DLD1 (cell line): Measurements from ENCODE around the gene PDZK1IP1.

Source experiments
- in situ Hi-C: cut with HindIII; loops from 2 replicates; pipeline ENCODE4 v1.10.0; 2017; ENCODE audit warnings: low sequenced_read_pairs

Gene PDZK1IP1, protein sequence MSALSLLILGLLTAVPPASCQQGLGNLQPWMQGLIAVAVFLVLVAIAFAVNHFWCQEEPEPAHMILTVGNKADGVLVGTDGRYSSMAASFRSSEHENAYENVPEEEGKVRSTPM

DNA sequence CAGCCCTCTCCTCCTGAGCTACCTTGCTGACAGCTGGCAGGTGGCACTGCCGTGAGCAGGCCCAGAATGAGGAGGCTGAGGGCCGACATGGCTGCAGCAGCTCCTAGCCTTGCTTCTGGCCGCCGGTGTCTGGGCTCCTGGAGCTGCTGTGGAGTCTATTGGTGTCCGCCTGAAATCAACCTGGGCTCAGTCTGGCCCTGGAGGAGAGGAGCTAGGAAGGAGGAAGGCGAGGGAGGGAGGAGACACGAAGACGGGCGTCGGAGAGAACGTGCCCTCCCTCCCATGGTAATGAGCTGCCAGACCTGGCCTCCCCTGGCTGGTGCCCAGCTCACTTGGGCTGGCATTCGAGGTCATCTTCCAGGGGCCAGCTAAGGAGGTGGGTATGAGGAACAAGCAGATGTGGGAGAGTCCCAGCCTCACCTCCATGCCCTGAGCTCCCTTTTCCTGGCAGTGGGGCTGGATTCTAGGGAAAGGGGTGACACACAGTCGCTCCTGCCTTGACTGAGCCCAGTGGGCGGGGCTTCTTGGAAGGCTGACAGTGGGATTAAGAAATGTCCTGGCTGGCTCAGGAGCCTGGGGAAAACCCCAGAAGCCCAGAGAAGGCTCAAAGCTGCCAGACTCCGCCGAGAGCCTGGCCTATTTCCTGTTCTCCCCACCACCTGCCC lies at the start of gene PDZK1IP1:
TSS of gene PDZK1IP1 (minus strand) at position 193 of the 665 bp plus-strand sequence. CDS start at position 89, 104 bp downstream.
- in situ Hi-C loops: no loop called here

DNA sequence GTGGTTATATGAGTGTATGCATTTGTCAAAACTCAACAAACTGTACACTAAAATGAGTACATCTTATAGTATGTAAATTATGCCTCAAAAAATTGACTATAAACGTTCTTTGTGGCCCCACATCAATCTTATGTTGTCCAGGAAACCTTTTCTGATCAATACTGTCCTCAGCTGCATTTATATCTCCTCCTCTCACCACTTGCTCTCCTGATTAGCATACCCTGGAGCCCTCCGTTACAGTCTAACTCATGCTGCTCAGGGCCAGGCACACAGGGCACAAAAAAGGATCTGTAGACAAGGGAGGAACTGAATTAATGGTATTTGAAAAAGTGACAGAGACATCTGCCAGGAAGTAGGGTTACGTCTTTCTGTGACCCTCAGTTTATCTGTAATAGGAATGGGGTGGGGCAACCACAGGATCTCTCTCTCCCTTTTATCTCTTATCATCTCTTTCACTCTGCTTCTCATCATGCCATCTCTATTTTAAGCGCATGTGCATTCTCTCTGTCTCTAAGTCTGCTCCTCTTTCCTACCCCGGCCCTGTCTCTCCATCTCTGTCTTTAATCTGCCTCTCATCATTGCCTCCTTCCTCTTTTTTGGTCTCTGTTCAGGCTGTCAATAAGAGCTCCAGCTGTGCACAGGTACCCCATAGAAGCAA lies 49.2 kb upstream of the PDZK1IP1 start:
- in situ Hi-C loops: no loop called here

DNA sequence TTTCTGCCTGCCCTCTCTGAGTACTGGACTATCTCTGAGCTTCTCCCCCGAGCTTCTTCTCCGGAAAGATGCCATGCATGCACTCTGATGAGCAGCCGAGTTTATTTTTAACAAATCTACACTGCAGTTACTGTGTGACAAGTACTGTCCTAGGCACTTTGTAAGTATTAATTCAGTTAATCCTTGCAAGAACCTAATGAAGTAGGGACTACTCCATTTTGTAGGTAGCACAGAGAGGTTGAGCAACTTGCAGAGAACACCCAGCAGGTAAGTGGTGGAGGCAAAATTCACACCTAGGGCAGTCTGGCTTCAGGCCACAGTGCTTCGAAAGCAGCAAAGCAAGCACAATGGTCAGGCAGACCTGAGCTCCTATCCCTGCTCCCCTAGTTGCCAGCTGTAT lies 46.0 kb upstream of the PDZK1IP1 start:
- in situ Hi-C loops: no loop called here

- in situ Hi-C loops: no loop called here
Observed at GRCh38 chr1:47235241-47235681, 45.4 kb upstream of the PDZK1IP1 start.

DNA sequence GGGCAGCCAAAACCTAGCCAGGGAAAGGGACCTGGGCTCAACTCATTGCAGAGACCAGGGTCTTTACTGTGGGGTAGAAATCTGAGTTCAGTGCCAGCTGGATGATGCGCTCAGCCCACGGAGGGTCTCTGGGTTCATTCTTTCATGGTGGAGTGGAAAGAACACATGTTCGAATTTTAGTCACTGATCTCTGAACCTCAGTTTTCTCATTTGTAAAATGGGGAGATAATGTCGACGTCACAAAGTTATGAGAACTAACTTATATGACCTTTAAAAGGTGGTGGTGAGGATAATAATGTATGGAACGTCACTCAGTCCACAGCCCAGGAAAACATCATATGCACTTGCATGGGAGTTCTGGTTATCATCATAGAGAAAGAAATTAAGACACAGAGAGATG lies 43.4 kb upstream of the PDZK1IP1 start:
- in situ Hi-C loops: no loop called here

GRCh38 chr1:47232187-47232874 lies 42.5 kb upstream of the PDZK1IP1 start, which contains the start of gene TAL1:
TAL1 (minus strand) TSS chr1:47232225; CDS start chr1:47225888, 6,337 bp downstream.
- in situ Hi-C loops: no loop called here

GRCh38 chr1:47231301-47232186 lies 41.7 kb upstream of the PDZK1IP1 start:
- in situ Hi-C loops: no loop called here

GRCh38 chr1:47230692-47231300 lies 41.0 kb upstream of the PDZK1IP1 start:
- in situ Hi-C loops: no loop called here

DNA sequence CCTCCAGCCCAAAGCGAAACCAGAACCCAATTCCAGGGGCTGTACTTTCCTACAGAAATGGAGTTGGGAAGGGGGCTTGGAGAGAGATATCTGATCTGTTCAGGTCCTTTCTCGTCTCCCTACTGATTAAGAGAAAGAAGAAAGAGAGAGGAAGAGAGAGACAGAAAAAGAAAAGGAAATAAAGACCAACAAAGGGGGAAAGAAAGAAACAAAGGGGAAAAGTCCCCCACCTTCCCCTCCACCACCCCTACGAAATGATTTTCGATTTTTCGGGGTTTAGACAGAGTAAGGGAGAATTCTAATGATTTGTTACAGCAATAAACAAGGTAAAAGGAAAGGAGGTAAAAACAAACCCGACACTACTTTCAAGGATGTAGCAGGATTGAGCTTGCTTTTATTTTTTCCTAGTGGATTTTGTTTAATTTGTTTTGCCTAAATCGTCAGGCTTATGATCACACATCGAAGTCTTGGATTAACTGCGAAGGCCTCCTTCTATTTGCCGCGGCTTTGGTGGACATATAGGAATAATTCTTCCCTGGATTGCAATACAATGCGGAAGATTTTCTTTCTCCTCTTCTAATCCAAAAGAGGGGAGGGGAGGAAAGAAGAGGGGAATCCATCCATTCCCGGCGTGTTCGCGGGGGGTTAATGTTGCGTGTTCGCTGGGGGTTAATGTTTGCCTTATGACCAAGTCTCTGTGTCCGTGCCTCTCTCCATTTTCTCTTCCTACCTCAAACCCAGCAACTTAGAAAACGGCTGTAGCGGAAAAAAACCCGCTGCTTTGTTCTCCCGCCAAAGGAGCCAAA lies 40.3 kb upstream of the PDZK1IP1 start:
- in situ Hi-C loops: no loop called here

GRCh38 chr1:47229031-47229885 lies 39.4 kb upstream of the PDZK1IP1 start:
- in situ Hi-C loops: no loop called here

- in situ Hi-C loops: no loop called here
Observed at GRCh38 chr1:47228644-47229030, 38.8 kb upstream of the PDZK1IP1 start.

DNA sequence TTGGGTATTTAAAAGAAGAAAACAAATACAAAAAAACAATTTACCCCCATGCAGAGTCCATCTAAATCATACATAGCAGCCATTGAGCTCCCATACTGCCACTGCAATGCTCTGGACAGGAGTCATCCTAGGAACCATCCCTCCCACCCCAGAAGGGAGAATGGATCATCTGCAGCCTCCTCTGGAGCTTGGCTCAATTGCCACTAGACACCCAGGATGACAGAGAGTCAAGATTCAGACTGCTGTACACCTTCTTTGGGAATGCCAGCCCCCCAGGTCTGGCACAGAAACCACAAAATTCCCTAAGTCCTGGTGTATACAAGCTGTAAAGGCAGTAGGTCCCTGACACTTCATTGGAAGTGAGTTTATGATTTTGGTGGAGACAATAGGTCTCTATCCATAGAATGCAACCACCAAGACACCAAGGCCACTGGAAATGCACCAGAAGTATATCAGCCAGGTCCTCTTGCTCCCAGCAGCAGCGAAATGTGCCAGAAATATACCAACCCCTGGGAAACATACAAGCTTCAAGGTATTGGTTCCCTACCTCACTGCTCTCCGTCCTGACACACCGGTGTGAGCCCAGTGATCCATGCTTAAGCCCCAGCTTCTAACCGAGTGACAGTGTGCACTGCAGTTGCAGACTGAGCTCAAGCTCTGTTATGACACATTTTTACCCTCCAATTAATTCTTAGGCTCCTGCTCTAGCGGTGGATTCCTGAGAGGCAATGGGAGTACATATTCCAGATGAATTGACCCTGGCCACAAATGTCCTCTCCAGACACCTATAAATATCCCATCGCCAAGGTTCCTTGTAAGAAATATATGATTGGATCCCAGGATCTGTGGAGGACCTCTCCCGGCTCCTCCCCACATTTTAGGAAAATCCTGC lies 37.8 kb upstream of the PDZK1IP1 start:
- in situ Hi-C loops: no loop called here

GRCh38 chr1:47226839-47227215 lies 37.0 kb upstream of the PDZK1IP1 start:
- in situ Hi-C loops: no loop called here

GRCh38 chr1:47226121-47226838 lies 36.4 kb upstream of the PDZK1IP1 start:
- in situ Hi-C loops: no loop called here

DNA sequence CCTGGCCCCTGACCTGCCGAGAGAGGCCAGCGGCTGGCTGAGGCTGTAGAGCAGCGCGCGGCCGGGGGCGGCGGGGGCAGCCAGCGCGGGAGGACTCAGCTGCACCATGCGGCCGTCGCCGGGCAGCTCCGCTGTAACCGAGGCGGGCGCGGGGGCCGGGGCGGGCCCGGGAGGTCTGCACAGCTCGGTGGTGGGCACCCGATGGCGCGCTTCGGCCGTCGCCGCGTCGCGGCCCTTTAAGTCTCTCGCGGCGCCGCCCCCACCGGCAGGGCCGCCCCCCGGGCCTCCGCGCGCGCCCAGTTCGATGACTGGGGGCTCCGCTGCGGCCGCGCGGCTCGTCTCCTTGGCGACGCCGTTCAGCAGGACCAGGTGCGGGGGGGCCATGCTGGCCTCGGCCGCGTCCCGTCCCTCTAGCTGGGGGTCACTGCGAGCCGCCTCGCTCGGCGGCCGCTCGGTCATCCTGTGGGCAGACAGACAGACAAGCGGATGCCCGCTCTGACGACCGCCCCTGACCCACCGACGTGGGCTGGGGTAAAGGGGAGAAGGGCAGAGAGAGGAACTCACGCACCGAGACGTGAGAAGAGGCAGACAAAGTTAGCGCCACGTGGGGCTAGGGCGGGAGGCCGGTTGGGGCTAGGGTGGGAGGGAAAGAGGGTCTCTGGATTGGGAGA lies 35.7 kb upstream of the PDZK1IP1 start:
- in situ Hi-C loops: no loop called here

DNA sequence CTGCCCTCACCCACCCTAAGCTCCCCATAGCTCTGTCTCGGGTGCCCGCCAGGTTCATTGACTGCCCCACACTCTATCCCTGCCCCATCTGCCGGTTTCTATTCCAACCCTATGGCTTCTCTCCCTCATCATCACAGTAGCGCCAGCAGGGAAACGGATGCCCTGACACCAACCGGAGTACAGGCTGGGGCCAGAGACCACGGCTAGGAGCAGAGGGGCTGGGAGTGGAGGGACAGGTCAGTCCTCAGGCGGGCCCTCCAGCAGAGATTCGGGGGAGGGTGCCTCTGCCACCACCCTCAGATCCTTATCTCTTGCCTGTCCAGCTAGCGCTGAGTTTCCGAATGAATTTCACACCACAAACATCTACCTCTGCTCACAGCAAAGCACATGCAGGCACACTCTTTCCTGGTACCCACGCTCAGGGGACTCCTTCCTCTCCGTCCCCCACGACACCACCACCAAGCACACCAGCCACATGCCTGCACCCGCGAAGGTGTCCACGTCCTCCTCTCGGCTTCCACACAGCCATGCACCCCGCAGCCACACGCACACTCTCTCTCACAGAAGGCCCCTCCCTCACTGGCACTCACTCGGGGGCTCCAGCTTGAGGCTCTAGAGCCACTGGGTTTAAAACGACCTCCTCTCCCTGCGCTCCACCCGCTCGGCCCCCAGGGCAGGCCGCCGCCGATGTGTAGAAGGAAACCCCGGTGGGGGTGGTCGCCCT lies 35.0 kb upstream of the PDZK1IP1 start:
- in situ Hi-C loops: no loop called here
